GM21526 (cell line): Measurements from ENCODE around the gene SLFN13.
A peak's percentile ranks its signal among the peaks of the same experiment; 100 is the strongest.
"Not testable (repeated sequence)": the region's sequence is repeated elsewhere in the genome, so short reads cannot be mapped to it uniquely, and the experiment has no call there.

Experiments
- ATAC-seq: cut with Tn5 transposase; IDR thresholded peaks from one replicate; pipeline ENCODE4 v1.9.1; 2021; ENCODE audit warnings: moderate library complexity; ENCODE audit not compliant: unreplicated experiment, low FRiP score

Gene SLFN13

DNA sequence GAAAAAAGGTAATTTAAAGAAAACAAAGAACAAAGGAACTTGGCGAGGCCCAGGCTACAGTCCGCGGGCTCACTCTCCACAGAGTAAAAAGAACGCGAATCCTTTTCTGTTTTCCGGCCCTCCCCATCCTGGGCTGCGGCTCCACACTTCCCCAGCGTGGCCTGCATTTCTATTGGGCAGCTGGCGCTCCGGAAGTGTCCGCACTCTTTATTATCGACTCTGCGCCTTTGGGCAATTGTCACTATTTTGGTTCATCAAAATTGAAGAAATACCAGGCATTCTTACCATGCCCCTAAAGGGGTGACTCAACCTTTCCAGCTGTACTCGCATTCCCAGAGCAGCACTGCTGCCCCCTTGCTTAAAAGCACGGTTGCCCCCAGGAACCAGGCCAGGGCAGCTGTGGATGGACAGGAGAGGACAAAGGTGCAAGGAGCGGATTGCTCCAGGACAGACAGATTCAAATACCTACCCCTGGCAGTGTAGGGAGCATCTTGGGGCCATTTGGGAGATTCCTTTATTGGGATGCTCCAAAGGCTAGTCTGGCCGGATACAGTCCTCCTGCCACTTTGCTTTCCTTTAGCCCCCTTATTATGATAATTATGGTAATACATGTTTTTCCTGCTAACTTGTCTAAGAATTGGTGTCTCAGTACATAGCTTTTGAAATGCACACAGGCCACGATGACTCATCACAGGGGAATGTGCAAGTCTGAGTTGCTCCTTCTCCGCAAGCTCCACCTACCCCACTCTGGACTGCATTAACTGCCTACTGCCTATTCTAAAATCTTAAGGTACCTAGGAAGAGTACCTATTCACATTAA, 15.3 kb downstream of the SLFN13 start:
- no peak for ATAC-seq

DNA sequence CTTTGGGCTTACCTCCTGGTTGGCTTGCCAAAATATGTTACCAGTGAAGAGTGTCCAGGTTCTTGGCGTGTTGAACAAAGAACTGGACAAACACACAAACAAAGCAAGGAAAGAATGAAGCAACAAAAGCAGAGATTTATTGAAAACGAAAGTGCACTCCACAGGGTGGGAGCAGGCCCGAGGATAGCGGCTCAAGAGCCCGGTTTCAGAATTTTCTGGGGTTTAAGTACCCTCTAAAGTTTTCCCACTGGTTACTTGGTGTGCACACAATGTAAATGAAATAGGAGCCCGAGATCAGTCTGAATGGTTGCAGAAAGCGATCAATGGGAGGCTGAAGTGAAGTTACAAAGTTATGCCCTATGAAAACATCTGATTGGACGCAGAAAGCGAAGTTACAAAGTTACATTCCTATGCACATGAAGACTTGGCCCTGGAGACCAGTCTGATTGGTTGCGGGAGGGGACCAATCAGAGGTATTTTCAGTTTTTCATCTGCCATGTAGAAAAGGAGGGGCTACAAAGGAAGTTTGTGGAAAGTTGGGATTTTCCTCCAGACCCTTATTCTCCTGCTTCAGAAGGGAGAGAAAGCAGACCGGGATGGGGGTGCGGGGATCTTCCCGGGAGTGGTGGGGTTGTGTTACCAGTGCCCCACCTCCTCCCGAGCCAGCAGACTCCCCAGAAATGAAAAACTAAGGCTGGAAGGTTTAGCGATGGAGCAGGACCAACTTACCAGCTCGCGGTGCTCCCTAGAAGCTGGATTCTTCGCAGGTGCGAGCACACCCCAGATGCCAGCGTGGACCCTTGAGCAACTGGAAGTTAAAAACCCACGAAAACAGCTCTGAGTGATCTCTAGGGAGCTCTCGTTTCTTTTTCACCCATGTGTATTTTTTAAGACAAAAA, 16.1 kb downstream of the SLFN13 start, which contains the start of gene SLFN12:
Gene SLFN12 (minus strand): TSS at position 325 of the 899 bp plus-strand sequence. CDS start 9,472 bp downstream, outside the sequence.
- ATAC-seq: peak; percentile 50

- no peak for ATAC-seq
Observed at GRCh38 chr17:35429702-35430101, 18.9 kb downstream of the SLFN13 start.

- no peak for ATAC-seq
Observed at GRCh38 chr17:35428229-35428628, 20.3 kb downstream of the SLFN13 start.

- no peak for ATAC-seq
Observed at GRCh38 chr17:35423761-35424160, 24.8 kb downstream of the SLFN13 start.

DNA sequence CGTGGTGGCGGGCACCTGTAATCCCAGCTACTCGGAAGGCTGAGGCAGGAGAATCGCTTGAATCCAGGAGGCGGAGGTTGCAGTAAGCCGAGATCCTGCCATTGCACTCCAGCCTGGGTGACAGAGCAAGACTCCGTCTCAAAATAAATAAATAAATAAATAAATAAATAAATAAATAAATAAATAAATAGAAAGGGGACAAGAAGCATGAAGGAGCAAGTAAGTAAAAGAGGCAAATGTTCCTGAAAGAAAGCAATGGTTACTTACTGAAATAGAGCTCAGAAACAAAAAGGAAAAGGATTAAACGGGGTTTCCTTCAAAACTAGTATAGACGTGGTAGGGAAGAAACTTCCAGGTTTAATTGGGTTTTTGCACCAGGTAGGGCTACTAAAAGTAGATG, 27.5 kb downstream of the SLFN13 start:
- not testable (repeated sequence) for ATAC-seq

DNA sequence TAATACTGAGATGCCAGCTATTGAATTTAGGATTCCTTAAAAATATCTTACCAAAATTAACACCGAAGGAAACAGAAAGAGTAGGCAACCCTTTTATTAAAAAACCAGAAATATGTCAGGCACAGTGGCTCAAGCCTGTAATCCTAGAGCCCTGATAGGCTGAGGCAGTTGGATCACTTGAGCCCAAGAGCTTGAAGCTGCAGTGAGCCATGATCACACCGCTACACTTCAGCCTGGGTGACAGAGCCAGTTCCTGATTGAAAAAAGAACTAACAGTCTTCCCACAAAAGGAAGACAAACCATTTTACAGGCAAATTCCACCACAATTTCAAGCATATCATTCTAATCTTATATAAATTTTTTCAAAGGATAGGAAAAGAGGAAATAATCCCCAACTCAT, 31.9 kb downstream of the SLFN13 start:
- ATAC-seq: no peak

GRCh38 chr17:35414707-35415106, 33.9 kb downstream of the SLFN13 start:
- ATAC-seq: not testable (repeated sequence)

GRCh38 chr17:35414247-35414646, 34.3 kb downstream of the SLFN13 start:
- no peak for ATAC-seq

- ATAC-seq: no peak
Observed at GRCh38 chr17:35407531-35407930, 41.0 kb downstream of the SLFN13 start.

DNA sequence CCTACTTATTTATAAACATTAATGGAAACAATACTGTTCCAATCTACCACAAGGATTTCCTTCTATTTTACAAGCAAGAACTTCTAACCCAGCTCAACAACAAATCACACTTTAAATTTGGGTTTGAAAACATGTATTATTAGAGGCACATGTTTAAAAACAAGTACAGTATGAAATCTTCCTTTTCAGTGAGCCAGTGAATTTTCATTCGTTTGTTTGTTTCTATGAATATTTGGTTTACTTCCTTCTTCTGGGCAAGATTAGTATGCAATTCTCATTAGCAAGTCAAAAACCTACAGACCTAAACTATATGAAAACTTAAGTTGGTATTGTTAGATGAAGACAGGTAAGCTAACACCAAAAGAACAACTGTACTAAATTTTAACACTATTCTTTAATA, 42.0 kb downstream of the SLFN13 start:
- no peak for ATAC-seq

DNA sequence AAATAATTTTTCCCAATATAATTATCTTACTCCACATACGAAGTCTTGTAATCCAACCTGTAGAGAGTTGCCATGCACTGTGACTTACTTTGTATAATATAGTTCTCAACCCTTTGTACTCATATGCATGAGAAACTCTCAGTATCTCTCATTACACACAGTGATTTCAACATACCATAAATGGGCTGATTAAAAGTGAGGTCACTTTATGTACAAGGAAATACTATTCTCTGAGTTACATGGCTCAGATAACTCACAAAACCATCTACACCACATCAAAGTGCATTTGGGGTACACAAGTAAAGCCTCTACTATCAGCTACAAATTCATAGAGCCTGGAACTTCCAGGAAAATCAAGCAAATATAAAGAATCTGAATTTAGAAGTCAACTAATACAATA, 44.2 kb downstream of the SLFN13 start:
- no peak for ATAC-seq

DNA sequence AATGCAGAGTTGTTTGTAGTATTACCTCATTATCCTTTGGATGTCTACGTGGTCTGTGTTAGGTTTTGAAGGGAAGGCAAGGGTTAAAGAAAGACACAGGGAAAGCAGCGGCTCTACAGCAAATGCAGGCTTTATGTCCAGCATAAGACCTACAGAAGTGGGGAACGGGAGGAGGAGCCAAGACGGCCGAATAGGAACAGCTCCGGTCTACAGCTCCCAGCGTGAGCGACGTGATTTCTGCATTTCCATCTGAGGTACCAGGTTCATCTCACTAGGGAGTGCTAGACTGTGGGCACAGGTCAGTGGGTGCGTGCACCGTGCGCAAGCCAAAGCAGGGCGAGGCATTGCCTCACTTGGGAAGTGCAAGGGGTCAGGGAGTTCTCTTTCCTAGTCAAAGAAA, 54.8 kb downstream of the SLFN13 start:
- ATAC-seq: not testable (repeated sequence)

GRCh38 chr17:35390663-35391062, 57.9 kb downstream of the SLFN13 start:
- no peak for ATAC-seq

DNA sequence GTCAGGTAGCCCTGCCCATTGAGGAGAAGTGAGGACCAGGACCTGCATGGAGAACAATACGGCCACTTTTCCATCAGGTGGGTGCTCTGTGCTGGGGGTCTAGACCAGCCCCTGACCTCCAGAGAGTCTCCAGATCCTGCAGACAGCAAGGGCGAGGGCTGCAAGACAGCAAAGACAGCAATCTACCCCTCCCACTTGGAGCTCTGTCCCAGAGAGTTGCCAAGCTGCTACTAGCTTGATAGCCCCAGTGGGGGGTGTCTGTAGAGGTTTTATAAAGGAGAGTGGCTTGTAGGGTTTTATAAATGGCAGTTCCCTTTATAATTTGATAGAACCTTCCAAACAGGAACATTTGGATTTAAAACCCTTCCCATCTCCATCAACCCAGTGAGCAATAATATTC, 58.4 kb downstream of the SLFN13 start:
- no peak for ATAC-seq

- ATAC-seq: no peak
Observed at GRCh38 chr17:35387496-35387895, 61.1 kb downstream of the SLFN13 start.
